PC-9 (cell line): ENCODE results near the gene ABCA8. TPM values are rescaled to one million over a fixed set of nuclear protein-coding genes. Genes with fewer than 3 reads are reported as not detected.
"Not testable (repeated sequence)": the region's sequence is repeated elsewhere in the genome, so short reads cannot be mapped to it uniquely, and the experiment has no call there.

Experiments used
- BruUV-seq: library from RNA; stranded (reverse); fragments of 400-500 nt; replicated peaks from 2 replicates; lab custom pipeline; 2021; lab: Mats Ljungman, UMichigan
- CTCF ChIA-PET: fragments of 300-600 bp; sonication (Branson Sonifier 250); formaldehyde crosslinking; loops from one replicate; lab custom pipeline; 2022; ENCODE audit warnings: antibody characterized with exemption; lab: Charles Lee
- POLR2A ChIA-PET: fragments of 300-600 bp; sonication (Branson Sonifier 250); formaldehyde crosslinking; loops from one replicate; lab custom pipeline; 2022; ENCODE audit warnings: antibody characterized with exemption; ENCODE audit not compliant: unreplicated experiment; lab: Charles Lee
- DNase-seq, 2 experiments: peaks; one replicate each; pipeline versions ENCODE4 v3.0.0 to v3.0.0-alpha.2; 2015 to 2022; ENCODE audit warnings: mixed read lengths in 1 of 2
- H2AFZ ChIP-seq: fragments of 200-600 bp; sonication (generic); 2 replicates; pipeline ENCODE4 v1.8.1; 2017; ENCODE audit warnings: antibody characterized with exemption
- H3F3A ChIP-seq: fragments of 200-600 bp; sonication (generic); 2 replicates; pipeline ENCODE4 v1.8.1; 2017; ENCODE audit warnings: antibody characterized with exemption, mild to moderate bottlenecking, low read depth; ENCODE audit not compliant: insufficient read depth
- H3K27ac ChIP-seq: fragments of 200-600 bp; sonication (generic); 2 replicates; pipeline ENCODE4 v1.6.1; 2016; ENCODE audit warnings: mixed run types
- H3K27me3 ChIP-seq: fragments of 200-600 bp; sonication (generic); 2 replicates; pipeline ENCODE4 v1.6.1; 2016; ENCODE audit warnings: low read depth, mixed run types; ENCODE audit not compliant: insufficient read depth
- H3K36me3 ChIP-seq: fragments of 200-600 bp; sonication (generic); 2 replicates; pipeline ENCODE4 v1.6.1; 2016; ENCODE audit warnings: low read depth, mixed run types
- H3K4me1 ChIP-seq: fragments of 200-600 bp; sonication (generic); replicated peaks from 2 replicates; pipeline ENCODE4 v1.6.1; 2016; ENCODE audit warnings: mixed run types; ENCODE audit not compliant: insufficient read depth
- H3K4me2 ChIP-seq: fragments of 200-600 bp; sonication (generic); 2 replicates; pipeline ENCODE4 v1.6.1; 2017; ENCODE audit warnings: mixed run types
- H3K4me3 ChIP-seq: fragments of 200-600 bp; sonication (generic); 2 replicates; pipeline ENCODE4 v1.6.1; 2016; ENCODE audit warnings: mixed run types
- H3K79me2 ChIP-seq: fragments of 200-600 bp; sonication (generic); 2 replicates; pipeline ENCODE4 v1.6.1; 2017; ENCODE audit warnings: low read depth, mixed run types
- H3K9me2 ChIP-seq: fragments of 200-600 bp; sonication (generic); 2 replicates; pipeline ENCODE4 v1.8.1; 2017; ENCODE audit warnings: mild to moderate bottlenecking; ENCODE audit not compliant: insufficient read depth
- H3K9me3 ChIP-seq: fragments of 200-600 bp; sonication (generic); 2 replicates; pipeline ENCODE4 v1.8.1; 2016; ENCODE audit warnings: low read depth; ENCODE audit not compliant: insufficient read depth
- H4K20me1 ChIP-seq: fragments of 200-600 bp; sonication (generic); 2 replicates; pipeline ENCODE4 v1.8.1; 2017; ENCODE audit not compliant: insufficient read depth
- EZH2 ChIP-seq: fragments of 200-600 bp; sonication (generic); IDR thresholded peaks from 2 replicates; pipeline ENCODE4 v1.8.0; 2017; ENCODE audit warnings: antibody characterized with exemption, low read depth
- intact Hi-C: fragments of 100-400 bp; cut with micrococcal nuclease; formaldehyde crosslinking; loops from one replicate; pipeline ENCODE4 v1.10.0; 2022; ENCODE audit not compliant: unreplicated experiment
- total RNA-seq: library from RNA; stranded (reverse); gene quantifications from 2 replicates; pipeline ENCODE4 v1.2.3, GENCODE V29; 2021
- TF ChIP-seq, protein P1 (sequence below): fragments of 200-600 bp; sonication (generic); conservative IDR thresholded peaks from 2 replicates; pipeline ENCODE4 v1.6.1; 2017; ENCODE audit warnings: mixed run types, antibody characterized with exemption, mild to moderate bottlenecking, moderate library complexity

Gene ABCA8
- total RNA-seq, 1 experiment from 2014 or later: not detected

DNA sequence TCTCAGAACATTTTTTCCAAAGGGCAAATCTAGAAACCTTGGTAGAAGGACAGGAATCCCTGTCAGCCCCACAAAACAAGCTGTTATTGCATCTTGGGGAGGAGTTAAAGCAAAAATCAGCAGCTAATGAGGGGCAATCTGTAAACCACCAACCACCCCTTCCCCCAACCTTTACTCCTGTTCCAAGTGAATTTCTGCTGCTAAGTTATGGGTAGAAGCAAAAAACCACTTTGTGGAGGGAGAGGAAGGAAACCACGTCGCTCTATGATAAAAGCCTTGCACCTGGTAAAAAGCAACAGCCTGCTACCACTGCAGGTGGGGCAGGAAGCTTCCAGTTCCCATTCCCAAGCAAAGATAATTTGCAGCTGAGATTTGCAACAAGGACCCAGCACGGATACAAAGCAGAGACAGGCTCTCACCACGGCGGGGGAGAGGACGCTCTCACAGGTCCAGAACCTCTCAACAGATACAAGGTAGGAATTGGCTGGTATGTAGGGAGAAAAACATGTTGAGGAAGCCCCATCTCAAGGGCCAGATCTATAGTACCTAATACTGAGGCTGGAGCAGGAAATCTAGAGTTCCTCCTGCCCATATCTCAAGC, 10.7 kb downstream of the ABCA8 start:
- CTCF ChIA-PET: no interaction called here
- Histone ChIP-seq H3K4me2 (no peak overlapping the region), H3K9me3 (no peaks in the 10 kb centered on the region), H3K4me1 (no peaks in the 10 kb centered on the region), H3K27ac (no peak overlapping the region), H2AFZ (no peak overlapping the region), H3K79me2 (no peaks in the 10 kb centered on the region), H3F3A (no peaks in the 10 kb centered on the region), H4K20me1 (no peaks in the 10 kb centered on the region), H3K36me3 (no peaks in the 10 kb centered on the region), H3K27me3 (no peaks in the 10 kb centered on the region), H3K4me3 (no peak overlapping the region), H3K9me2 (no peaks in the 10 kb centered on the region)
- POLR2A ChIA-PET: no interaction called here
- no TSS peak for BruUV-seq
- TF ChIP-seq EZH2: no peak
- TF ChIP-seq, protein P1, sequence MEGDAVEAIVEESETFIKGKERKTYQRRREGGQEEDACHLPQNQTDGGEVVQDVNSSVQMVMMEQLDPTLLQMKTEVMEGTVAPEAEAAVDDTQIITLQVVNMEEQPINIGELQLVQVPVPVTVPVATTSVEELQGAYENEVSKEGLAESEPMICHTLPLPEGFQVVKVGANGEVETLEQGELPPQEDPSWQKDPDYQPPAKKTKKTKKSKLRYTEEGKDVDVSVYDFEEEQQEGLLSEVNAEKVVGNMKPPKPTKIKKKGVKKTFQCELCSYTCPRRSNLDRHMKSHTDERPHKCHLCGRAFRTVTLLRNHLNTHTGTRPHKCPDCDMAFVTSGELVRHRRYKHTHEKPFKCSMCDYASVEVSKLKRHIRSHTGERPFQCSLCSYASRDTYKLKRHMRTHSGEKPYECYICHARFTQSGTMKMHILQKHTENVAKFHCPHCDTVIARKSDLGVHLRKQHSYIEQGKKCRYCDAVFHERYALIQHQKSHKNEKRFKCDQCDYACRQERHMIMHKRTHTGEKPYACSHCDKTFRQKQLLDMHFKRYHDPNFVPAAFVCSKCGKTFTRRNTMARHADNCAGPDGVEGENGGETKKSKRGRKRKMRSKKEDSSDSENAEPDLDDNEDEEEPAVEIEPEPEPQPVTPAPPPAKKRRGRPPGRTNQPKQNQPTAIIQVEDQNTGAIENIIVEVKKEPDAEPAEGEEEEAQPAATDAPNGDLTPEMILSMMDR: no peak
- intact Hi-C loops: no loop called here
- no peak for DNase-seq

DNA sequence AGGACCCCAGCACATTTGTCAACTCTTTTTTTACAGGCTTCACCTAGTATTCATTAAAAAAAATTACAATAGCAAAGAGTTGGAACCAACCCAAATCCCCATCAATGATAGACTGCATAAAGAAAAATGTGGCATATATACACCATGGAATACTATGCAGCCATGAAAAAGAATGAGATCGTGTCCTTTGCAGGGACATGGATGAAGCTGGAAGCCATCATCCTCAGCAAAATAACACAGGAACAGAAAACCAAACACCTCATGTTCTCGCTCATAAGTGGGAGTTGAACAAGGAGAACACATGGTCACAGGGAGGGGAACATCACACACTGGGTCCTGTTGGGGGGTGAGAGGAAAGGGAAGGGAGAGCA, 11.4 kb downstream of the ABCA8 start:
- H3K9me2 ChIP-seq, BruUV-seq, H3K4me3 ChIP-seq, intact Hi-C loops, CTCF ChIA-PET, H3K9me3 ChIP-seq, POLR2A ChIA-PET, H4K20me1 ChIP-seq, H3F3A ChIP-seq, H3K27ac ChIP-seq, H3K4me2 ChIP-seq, DNase-seq, H2AFZ ChIP-seq, H3K36me3 ChIP-seq, H3K27me3 ChIP-seq, H3K4me1 ChIP-seq, H3K79me2 ChIP-seq: not testable (repeated sequence)

DNA sequence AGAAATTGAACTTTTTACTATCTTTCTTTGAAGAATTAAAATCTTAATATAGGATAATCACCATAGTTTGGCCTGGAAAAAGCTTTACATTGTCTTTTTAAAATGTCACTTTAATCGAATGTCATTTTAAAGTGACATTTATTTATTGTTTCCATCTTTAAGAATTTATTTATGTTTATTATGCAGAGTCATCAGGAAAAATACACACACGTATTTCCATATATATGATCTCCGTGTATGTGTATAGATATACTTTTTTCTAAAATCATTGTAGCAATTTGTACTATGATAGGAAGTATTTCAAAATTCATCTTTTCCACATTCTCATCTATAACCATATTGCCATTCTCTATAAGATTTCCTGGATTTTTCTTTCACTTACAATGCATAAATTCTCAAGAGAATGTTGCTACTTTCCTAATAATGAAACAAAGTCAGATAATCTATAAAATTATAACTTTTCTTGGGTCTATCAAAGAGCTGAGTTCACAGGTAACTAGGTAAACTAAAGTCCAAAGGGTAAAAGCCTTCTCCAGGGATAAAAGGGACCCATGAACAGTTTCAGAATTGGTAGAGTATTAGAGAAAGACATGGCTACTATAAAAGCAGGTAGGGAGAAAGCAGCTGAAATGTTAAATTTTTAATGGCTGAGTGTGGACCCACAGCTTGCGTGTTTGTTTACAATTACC, 11.9 kb downstream of the ABCA8 start:
- BruUV-seq: no TSS peak

More for the DNA sequence above, 11.9 kb downstream of the ABCA8 start:
- H2AFZ ChIP-seq: no peak overlapping the region
- TF ChIP-seq, protein P1: no peak
- TF ChIP-seq EZH2: no peak
- H3K9me2 ChIP-seq: no peaks in the 10 kb centered on the region
- intact Hi-C loops: no loop called here
- no peak for DNase-seq
- no peaks in the 10 kb centered on the region for H3K4me1 ChIP-seq
- H4K20me1 ChIP-seq: no peaks in the 10 kb centered on the region
- no peaks in the 10 kb centered on the region for H3K79me2 ChIP-seq
- no peak overlapping the region for H3K4me3 ChIP-seq
- H3K4me2 ChIP-seq: no peak overlapping the region
- H3F3A ChIP-seq: no peaks in the 10 kb centered on the region
- H3K9me3 ChIP-seq: no peaks in the 10 kb centered on the region
- CTCF ChIA-PET: no interaction called here
- POLR2A ChIA-PET: no interaction called here
- H3K27me3 ChIP-seq: no peaks in the 10 kb centered on the region
- H3K36me3 ChIP-seq: no peaks in the 10 kb centered on the region
- no peak overlapping the region for H3K27ac ChIP-seq
